RWPE1 (cell line): ENCODE results near the gene REEP1.

ENCODE experiments used
- CTCF ChIA-PET: fragments of 350-600 bp; sonication (Branson Sonifier 250); formaldehyde crosslinking; extraction: SDS; loops from one replicate; lab custom pipeline; 2021; lab: Yijun Ruan, JAX
- POLR2A ChIA-PET: fragments of 400-600 bp; formaldehyde crosslinking; extraction: SDS; loops from one replicate; lab custom pipeline; 2020; ENCODE audit warnings: antibody characterized with exemption; ENCODE audit not compliant: low non-redundant PET; lab: Yijun Ruan, JAX
- DNase-seq: peaks from one replicate; pipeline ENCODE4 v3.0.0; 2012; ENCODE audit warnings: low spot score
- H3K27ac ChIP-seq: fragments of 450-650 bp; 2 replicates; pipeline ENCODE4 v1.5.1; 2017
- TF ChIP-seq, protein P1 (sequence below): fragments of 450-650 bp; conservative IDR thresholded peaks from 2 replicates; pipeline ENCODE4 v1.5.1; 2017; ENCODE audit warnings: low read depth, mild to moderate bottlenecking

The REEP1 gene

DNA sequence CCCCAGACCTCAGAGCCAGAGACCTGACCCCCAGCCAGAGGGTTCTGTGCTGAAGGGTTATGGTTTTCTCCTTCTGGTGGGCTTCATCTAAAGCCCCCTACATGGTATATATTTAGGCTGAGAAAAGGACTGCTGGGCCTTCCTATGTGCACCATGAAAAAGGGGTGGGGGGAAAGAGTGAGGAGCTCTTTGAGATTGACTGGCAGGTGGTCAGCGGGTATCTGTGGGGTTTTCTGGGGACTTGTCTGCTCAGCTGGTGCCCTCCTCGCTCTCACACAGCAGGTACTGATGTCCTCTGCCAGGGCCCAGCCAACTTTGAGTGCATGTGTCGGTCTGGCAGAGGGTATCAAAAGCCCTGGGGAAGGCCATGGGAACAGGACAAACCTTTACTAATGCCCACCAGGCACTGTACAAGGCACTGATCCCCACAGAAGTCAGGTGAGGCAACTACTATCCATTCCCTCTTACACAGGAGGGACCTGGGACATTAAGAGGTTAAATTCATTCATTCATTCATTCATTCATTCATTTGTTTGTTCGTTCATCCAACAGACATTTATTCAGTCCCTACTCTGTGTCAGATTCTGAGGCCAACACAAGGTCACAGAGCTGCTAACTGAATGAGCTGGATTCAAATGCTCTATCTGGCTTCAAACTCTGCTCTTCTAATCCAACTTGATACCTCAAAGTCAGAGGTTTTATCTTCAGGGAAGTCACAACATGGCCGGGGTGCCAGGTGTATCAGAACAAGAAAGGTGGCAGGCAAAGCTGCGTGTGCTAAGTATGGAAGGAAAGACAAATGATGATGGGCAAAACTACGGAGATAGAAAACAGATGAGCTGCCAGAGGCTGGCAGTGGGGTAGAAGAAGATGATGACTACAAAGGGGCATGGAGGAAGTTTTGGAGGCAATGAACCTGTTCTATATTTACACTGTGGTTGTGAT is 44.6 kb downstream of the REEP1 start:
- CTCF ChIA-PET, result no interaction called here
- POLR2A ChIA-PET, result no interaction called here

DNA sequence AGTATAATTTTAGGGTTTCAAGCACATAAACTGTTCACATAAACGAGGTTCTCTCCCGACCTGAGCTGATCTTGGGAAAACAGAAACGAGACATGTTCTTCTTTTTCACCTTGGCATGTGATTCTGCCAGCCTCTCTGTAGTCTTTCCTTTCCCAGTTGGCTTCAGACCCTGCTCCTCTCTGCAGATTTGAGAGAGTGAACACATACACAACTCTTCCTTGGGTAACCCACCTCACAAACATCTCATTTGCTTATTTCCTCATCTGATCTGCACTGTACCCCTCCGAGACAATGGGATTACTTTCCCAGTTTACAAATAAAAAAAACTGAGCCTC is 46.1 kb downstream of the REEP1 start:
- TF ChIP-seq, protein P1, sequence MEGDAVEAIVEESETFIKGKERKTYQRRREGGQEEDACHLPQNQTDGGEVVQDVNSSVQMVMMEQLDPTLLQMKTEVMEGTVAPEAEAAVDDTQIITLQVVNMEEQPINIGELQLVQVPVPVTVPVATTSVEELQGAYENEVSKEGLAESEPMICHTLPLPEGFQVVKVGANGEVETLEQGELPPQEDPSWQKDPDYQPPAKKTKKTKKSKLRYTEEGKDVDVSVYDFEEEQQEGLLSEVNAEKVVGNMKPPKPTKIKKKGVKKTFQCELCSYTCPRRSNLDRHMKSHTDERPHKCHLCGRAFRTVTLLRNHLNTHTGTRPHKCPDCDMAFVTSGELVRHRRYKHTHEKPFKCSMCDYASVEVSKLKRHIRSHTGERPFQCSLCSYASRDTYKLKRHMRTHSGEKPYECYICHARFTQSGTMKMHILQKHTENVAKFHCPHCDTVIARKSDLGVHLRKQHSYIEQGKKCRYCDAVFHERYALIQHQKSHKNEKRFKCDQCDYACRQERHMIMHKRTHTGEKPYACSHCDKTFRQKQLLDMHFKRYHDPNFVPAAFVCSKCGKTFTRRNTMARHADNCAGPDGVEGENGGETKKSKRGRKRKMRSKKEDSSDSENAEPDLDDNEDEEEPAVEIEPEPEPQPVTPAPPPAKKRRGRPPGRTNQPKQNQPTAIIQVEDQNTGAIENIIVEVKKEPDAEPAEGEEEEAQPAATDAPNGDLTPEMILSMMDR, result no peak
- CTCF ChIA-PET, result no interaction called here
- POLR2A ChIA-PET, result no interaction called here
- no peak for DNase-seq
- no peak overlapping the region for H3K27ac ChIP-seq

More for the DNA sequence above, 44.6 kb downstream of the REEP1 start:
- TF ChIP-seq, protein P1, result no peak
- no peak for DNase-seq
- H3K27ac ChIP-seq, result no peak overlapping the region

DNA sequence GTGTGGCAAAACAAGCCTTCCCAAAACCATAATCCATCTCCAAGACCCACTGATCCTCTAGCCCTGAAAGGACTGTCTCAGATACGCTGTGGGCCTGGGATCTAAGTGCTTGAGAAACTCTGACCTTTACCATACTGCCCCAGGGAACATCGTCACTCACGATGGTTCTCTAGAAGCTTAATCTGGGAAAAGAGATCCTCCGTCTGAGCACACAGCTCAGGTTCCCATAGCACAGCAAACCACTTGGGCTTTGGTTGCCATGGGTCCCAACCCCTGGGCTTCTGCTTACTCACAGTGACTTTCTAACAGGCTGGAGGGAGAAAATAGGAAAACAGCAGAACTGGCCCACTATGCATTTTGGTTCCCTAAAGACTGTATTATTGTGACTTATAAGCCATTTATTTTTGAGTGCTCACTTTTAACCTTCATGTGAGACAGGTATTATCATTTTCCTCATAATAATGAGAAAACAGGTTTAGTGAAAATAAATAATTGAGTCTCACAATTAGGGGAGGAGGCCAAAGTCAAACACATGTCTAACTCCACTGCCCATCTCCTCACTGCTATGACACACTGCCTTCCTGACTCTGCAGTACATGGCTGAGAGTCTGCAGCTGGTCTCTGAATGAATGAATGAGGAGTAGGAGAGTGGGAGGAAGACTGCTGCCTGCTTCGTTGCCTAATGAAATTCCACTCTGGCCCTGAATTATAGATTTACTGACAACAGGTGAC is 46.7 kb downstream of the REEP1 start:
- no peak for DNase-seq
- ChIA-PET POLR2A (no interaction called here), CTCF (no interaction called here)
- TF ChIP-seq, protein P1, result no peak
- H3K27ac ChIP-seq, result no peak overlapping the region

DNA sequence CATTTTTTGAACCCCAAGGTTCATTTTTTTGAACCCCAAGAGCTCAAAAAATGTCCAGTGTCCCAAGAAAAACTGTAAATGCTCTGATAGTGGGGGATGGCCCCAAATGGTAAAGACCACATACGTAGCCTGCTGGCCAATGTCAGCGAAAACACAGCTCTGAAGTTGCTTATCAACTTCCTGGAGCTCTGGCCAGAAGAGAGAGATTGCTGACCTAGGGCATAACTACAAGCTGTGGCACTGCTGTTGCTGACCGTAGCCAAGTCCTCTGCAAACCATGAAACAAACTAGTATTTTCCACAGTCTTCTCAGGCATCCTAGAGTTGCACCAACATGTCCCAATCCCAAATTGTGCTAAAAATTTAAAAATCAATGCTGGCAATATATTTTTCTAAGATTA is 50.9 kb downstream of the REEP1 start:
- no peak for DNase-seq
- H3K27ac ChIP-seq, result no peak overlapping the region
- TF ChIP-seq, protein P1, result no peak
- ChIA-PET CTCF (no interaction called here), POLR2A (no interaction called here)

DNA sequence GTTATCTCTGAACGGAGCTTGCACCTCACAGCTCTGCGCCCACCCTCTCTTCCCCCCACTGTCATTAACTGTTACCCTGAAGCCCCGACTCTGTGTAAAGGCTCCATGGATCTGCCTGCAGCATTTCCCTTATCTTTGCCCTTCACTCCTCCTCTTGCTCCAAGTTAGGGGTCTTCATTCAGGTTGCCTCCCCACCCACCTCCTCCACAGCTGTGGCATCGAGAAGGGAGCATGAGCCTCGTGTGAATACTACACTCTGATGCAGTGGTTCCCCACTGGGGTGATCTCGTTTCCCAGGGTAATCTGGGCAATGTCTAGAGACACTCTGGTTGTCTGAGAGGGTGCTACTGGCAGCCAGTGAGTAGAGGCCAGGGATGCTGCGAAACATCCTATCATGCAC is 51.4 kb downstream of the REEP1 start:
- CTCF ChIA-PET, result no interaction called here
- no peak for DNase-seq
- no peak overlapping the region for H3K27ac ChIP-seq
- TF ChIP-seq, protein P1, result no peak
- POLR2A ChIA-PET, result no interaction called here

DNA sequence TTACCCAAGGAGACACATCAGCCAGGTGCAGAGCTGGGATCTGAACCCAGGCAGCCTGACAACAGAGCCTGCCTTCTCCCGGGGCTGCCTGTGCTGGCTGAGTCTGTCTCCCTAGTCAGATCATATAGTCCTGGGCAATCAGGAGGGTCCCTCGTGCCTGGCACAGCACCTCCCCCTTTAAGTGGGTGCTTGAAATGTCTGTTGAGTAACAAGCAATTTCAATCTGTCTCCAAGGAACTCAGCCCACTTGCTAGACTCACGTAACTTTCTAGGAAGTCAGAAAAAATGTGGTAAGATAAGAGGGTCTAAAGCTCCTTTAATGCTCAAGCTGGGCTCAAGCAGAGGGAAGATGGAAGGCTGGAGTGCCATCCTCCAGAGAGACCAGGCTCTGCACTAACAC is 51.9 kb downstream of the REEP1 start:
- TF ChIP-seq, protein P1, result no peak
- no peak for DNase-seq
- ChIA-PET CTCF (no interaction called here), POLR2A (no interaction called here)
- H3K27ac ChIP-seq, result no peak overlapping the region
